GM19467 (cell line): ENCODE data around the gene TPCN2.
"Not testable (repeated sequence)": the region's sequence is repeated elsewhere in the genome, so short reads cannot be mapped to it uniquely, and the experiment has no call there.

Experiments used
- ATAC-seq: cut with Tn5 transposase; IDR thresholded peaks from one replicate; pipeline ENCODE4 v1.9.1; 2021; ENCODE audit warnings: mild to moderate bottlenecking, moderate library complexity; ENCODE audit not compliant: unreplicated experiment

Gene TPCN2

GRCh38 chr11:69123593-69124545 is 75.1 kb downstream of the TPCN2 start:
- ATAC-seq: no peak

GRCh38 chr11:69125861-69126260 is 77.1 kb downstream of the TPCN2 start:
- no peak for ATAC-seq

- ATAC-seq: no peak
These were observed 77.6 kb downstream of the TPCN2 start for GRCh38 chr11:69126286-69126685.

GRCh38 chr11:69127081-69127850 is 78.5 kb downstream of the TPCN2 start:
- no peak for ATAC-seq

GRCh38 chr11:69127884-69128283 is 79.2 kb downstream of the TPCN2 start:
- ATAC-seq: no peak

- no peak for ATAC-seq
These were observed 80.3 kb downstream of the TPCN2 start for GRCh38 chr11:69129053-69129452.

GRCh38 chr11:69129647-69130046 is 80.9 kb downstream of the TPCN2 start:
- ATAC-seq: no peak

GRCh38 chr11:69130654-69131053 is 81.9 kb downstream of the TPCN2 start:
- no peak for ATAC-seq

- ATAC-seq: no peak
These were observed 82.4 kb downstream of the TPCN2 start for GRCh38 chr11:69131121-69131566.

- no peak for ATAC-seq
These were observed 83.0 kb downstream of the TPCN2 start for GRCh38 chr11:69131644-69132300.

GRCh38 chr11:69132301-69132670 is 83.6 kb downstream of the TPCN2 start:
- no peak for ATAC-seq

- ATAC-seq: no peak
These were observed 84.5 kb downstream of the TPCN2 start for GRCh38 chr11:69133251-69133650.

- not testable (repeated sequence) for ATAC-seq
These were observed 85.5 kb downstream of the TPCN2 start for GRCh38 chr11:69134182-69134581.

- no peak for ATAC-seq
These were observed 86.2 kb downstream of the TPCN2 start for GRCh38 chr11:69134957-69135356.

GRCh38 chr11:69135420-69136363 is 87.0 kb downstream of the TPCN2 start:
- no peak for ATAC-seq

GRCh38 chr11:69136471-69136870 is 87.7 kb downstream of the TPCN2 start:
- ATAC-seq: no peak

- no peak for ATAC-seq
These were observed 88.6 kb downstream of the TPCN2 start for GRCh38 chr11:69137151-69137844.

- ATAC-seq: no peak
These were observed 89.5 kb downstream of the TPCN2 start for GRCh38 chr11:69138265-69138664.

- not testable (repeated sequence) for ATAC-seq
These were observed 91.4 kb downstream of the TPCN2 start for GRCh38 chr11:69140161-69140560.

GRCh38 chr11:69140635-69141034 is 91.9 kb downstream of the TPCN2 start:
- ATAC-seq: no peak
